Rectal smooth muscle tissue (tissue), 1 donor: ENCODE results near the gene DGKG.
A peak's percentile ranks its signal among the peaks of the same experiment; 100 is the strongest.

Source experiments
- H3K27ac ChIP-seq: one replicate; pipeline ENCODE4 v1.7.0; 2013; ENCODE audit warnings: low read depth, low read length, inconsistent platforms
- H3K27me3 ChIP-seq: one replicate; pipeline ENCODE4 v1.7.0; 2013; ENCODE audit warnings: low read length; ENCODE audit not compliant: control insufficient read depth, insufficient read depth
- H3K36me3 ChIP-seq: one replicate; pipeline ENCODE4 v1.7.0; 2013; ENCODE audit warnings: low read length; ENCODE audit not compliant: control insufficient read depth, insufficient read depth
- H3K4me1 ChIP-seq: one replicate; pipeline ENCODE4 v1.7.0; 2013; ENCODE audit warnings: low read length; ENCODE audit not compliant: control insufficient read depth, insufficient read depth
- H3K4me3 ChIP-seq: one replicate; pipeline ENCODE4 v1.7.0; 2013; ENCODE audit warnings: low read length
- H3K9ac ChIP-seq: one replicate; pipeline ENCODE4 v1.7.0; 2013; ENCODE audit warnings: low read length

DGKG gene

GRCh38 chr3:186382217-186382885 lies 20.3 kb upstream of the DGKG start:
- H3K9ac ChIP-seq: no peak overlapping the region
- no peak overlapping the region for H3K4me3 ChIP-seq
- H3K4me1 ChIP-seq: peaks cover 5% of the 10 kb centered on the region
- no peaks in the 10 kb centered on the region for H3K27me3 ChIP-seq
- H3K36me3 ChIP-seq: no peaks in the 10 kb centered on the region
- H3K27ac ChIP-seq: peak overlapping the region; percentile 33

- no peak overlapping the region for H3K27ac ChIP-seq
These were observed 19.6 kb upstream of the DGKG start for GRCh38 chr3:186381424-186382216.

GRCh38 chr3:186380622-186381380 lies 18.8 kb upstream of the DGKG start:
- no peaks in the 10 kb centered on the region for H3K36me3 ChIP-seq
- peaks cover 5% of the 10 kb centered on the region for H3K4me1 ChIP-seq
- no peak overlapping the region for H3K27ac ChIP-seq
- H3K27me3 ChIP-seq: no peaks in the 10 kb centered on the region
- no peak overlapping the region for H3K4me3 ChIP-seq
- H3K9ac ChIP-seq: no peak overlapping the region

More at GRCh38 chr3:186381424-186382216, 19.6 kb upstream of the DGKG start:
- no peaks in the 10 kb centered on the region for H3K36me3 ChIP-seq
- no peak overlapping the region for H3K9ac ChIP-seq
- H3K27me3 ChIP-seq: no peaks in the 10 kb centered on the region
- H3K4me1 ChIP-seq: peaks cover 5% of the 10 kb centered on the region
- H3K4me3 ChIP-seq: no peak overlapping the region

GRCh38 chr3:186375443-186375842 lies 13.4 kb upstream of the DGKG start:
- H3K27me3 ChIP-seq: no peaks in the 10 kb centered on the region

GRCh38 chr3:186374376-186374775 lies 12.3 kb upstream of the DGKG start:
- Histone ChIP-seq H3K36me3 (no peaks in the 10 kb centered on the region), H3K27me3 (no peaks in the 10 kb centered on the region), H3K4me1 (no peaks in the 10 kb centered on the region), H3K4me3 (no peak overlapping the region), H3K9ac (no peak overlapping the region), H3K27ac (no peak overlapping the region)

More at GRCh38 chr3:186375443-186375842, 13.4 kb upstream of the DGKG start:
- Histone ChIP-seq H3K27ac (no peak overlapping the region), H3K4me3 (no peak overlapping the region), H3K9ac (no peak overlapping the region), H3K36me3 (no peaks in the 10 kb centered on the region), H3K4me1 (no peaks in the 10 kb centered on the region)

GRCh38 chr3:186369217-186369616 lies 7.2 kb upstream of the DGKG start:
- H3K4me1 ChIP-seq: peaks cover 11% of the 10 kb centered on the region
- no peak overlapping the region for H3K4me3 ChIP-seq
- H3K27ac ChIP-seq: no peak overlapping the region
- no peaks in the 10 kb centered on the region for H3K27me3 ChIP-seq
- no peaks in the 10 kb centered on the region for H3K36me3 ChIP-seq
- no peak overlapping the region for H3K9ac ChIP-seq

- Histone ChIP-seq H3K36me3 (no peaks in the 10 kb centered on the region), H3K27me3 (no peaks in the 10 kb centered on the region), H3K9ac (no peak overlapping the region), H3K4me3 (no peak overlapping the region), H3K27ac (no peak overlapping the region), H3K4me1 (peaks cover 11% of the 10 kb centered on the region)
These were observed 6.7 kb upstream of the DGKG start for GRCh38 chr3:186368717-186369116.

- Histone ChIP-seq H3K4me1 (peaks cover 11% of the 10 kb centered on the region), H3K27ac (no peak overlapping the region), H3K36me3 (no peaks in the 10 kb centered on the region), H3K4me3 (no peak overlapping the region), H3K9ac (no peak overlapping the region), H3K27me3 (no peaks in the 10 kb centered on the region)
These were observed 6.1 kb upstream of the DGKG start for GRCh38 chr3:186368176-186368575.

GRCh38 chr3:186367631-186368030 lies 5.6 kb upstream of the DGKG start:
- no peaks in the 10 kb centered on the region for H3K36me3 ChIP-seq
- peaks cover 11% of the 10 kb centered on the region for H3K4me1 ChIP-seq
- H3K27ac ChIP-seq: no peak overlapping the region
- H3K27me3 ChIP-seq: no peaks in the 10 kb centered on the region
- H3K4me3 ChIP-seq: no peak overlapping the region
- H3K9ac ChIP-seq: no peak overlapping the region

- H3K9ac ChIP-seq: no peak overlapping the region
- H3K4me3 ChIP-seq: no peak overlapping the region
- no peaks in the 10 kb centered on the region for H3K27me3 ChIP-seq
- peak overlapping the region; percentile 50 for H3K27ac ChIP-seq
- peaks cover 11% of the 10 kb centered on the region for H3K4me1 ChIP-seq
- H3K36me3 ChIP-seq: no peaks in the 10 kb centered on the region
These were observed 4.2 kb upstream of the DGKG start for GRCh38 chr3:186366206-186366605.

- Histone ChIP-seq H3K27ac (peak overlapping the region; percentile 50), H3K4me3 (no peak overlapping the region), H3K27me3 (no peaks in the 10 kb centered on the region), H3K9ac (no peak overlapping the region), H3K4me1 (peaks cover 11% of the 10 kb centered on the region), H3K36me3 (no peaks in the 10 kb centered on the region)
These were observed 3.4 kb upstream of the DGKG start for GRCh38 chr3:186365202-186365974.

- H3K4me1 ChIP-seq: peaks cover 11% of the 10 kb centered on the region
- H3K9ac ChIP-seq: no peak overlapping the region
- no peaks in the 10 kb centered on the region for H3K36me3 ChIP-seq
- H3K4me3 ChIP-seq: no peak overlapping the region
- H3K27ac ChIP-seq: no peak overlapping the region
- no peaks in the 10 kb centered on the region for H3K27me3 ChIP-seq
These were observed 954 bp upstream of the DGKG start for GRCh38 chr3:186362988-186363387.
